C1 segment of cervical spinal cord (tissue), 14 donors: Measurements from ENCODE around the gene ETS2.

Experiments
- DNase-seq, 14 donors: peaks; one replicate each; lab custom pipeline; 2025; lab: John Stamatoyannopoulos, UW

The ETS2 gene

DNA sequence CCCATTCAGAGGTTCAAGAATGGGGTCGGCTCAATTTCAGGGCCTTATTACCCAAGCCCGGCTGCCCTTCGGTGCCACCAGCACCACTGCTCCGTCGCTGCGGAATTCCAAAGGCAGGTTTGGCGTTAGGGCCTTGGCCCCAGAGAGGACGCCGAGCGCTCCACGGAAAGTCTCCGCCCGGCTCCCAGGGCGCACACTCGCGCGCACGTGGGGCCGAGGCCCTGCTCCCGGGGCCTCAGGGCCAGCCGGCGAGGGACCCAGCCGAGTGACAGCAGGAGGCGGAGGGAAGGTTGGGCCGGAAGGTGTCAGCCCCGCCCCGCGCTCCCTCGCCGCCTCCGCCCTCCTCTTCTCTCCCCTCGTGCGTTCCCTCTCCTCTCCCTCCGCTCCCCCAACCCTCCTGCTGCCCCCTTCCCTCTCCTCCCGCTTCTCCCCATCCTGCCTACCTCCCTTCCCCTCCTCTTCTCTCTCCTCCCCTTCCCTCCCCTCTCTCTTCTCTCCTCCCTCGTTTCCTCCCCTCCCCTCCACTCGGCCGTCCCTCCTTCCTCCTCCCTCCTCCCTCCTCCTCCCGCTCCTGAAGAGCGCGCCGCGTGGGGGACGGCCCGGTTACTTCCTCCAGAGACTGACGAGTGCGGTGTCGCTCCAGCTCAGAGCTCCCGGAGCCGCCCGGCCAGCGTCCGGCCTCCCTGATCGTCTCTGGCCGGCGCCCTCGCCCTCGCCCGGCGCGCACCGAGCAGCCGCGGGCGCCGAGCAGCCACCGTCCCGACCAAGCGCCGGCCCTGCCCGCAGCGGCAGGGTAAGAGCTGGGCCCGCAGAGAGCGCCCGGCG lies at the start of gene ETS2:
ETS2 (plus strand) TSS at position 602 of the 825 bp plus-strand sequence. CDS start 4,106 bp downstream, outside the sequence.
- peak; percentile 16 to 80 (median 62) for DNase-seq

DNA sequence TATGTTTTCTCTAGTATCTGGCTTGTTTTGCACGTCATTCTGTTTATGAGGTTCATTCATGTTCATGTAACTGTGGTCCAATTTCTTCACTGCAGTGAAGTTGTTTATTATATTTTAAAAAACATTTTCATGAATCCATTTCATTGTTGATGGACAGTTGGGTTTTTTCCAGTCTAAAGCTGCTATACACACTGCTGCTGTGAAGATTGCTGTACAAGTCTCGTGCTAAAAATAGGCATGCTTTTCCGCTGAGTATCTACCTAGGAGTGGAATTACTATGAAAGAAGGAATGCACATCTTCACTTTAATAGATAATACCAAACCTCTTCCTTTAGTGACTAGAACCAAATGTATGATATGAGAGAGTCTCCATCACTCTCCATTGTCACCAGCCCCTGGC lies 49.0 kb upstream of the ETS2 start:
- no peak for DNase-seq

DNA sequence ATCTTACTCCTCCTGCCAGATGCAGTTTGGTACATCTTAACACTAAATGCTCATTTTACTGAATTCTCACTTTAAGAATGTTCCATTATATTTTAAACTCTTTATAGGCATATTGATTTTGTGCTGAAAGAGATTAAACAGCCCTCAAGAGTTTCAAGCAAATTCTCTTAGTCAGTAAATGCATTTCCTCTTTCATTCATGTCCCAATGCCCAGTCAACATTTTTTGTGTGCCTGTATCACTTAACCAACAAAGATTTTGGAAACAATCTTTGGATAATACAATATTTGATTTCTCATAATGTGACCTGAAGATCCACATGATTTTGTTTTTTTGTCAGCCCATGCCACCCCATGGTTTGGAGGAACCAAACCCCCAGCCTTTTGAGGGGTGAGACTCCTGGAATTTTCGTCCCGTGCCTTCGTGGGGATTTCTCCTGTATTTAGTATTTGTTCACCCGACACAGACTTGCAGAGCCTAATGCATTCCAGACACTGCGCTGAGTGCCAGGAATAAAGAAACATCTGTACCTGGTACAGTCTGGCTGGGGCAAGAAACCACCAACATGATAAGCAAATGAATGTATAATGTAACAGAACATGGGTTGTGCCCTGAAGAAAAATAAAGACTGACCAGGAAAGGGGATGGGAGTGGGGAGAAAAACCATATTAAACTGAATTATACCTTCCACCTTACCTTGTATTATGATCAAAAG lies 47.1 kb upstream of the ETS2 start:
- no peak for DNase-seq

DNA sequence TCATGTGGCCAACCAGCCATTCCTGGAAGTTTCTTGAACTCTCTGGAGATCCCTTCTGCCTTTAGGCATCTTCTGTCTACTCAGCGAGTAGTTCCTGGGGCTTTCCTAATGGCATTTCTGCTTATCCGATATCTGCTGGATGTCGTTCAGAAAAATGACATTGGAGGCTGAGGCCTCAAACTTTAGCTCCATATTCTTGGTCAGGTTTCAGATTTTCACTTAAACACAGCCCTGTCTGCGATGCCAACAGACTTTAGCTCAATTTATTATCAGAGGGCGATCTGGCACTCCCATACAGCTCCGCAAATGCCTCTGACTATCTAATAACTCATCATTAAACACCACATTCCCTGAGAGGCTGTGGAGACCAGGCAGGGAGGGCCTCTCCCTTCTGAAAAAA lies 46.3 kb upstream of the ETS2 start:
- DNase-seq = no peak

DNA sequence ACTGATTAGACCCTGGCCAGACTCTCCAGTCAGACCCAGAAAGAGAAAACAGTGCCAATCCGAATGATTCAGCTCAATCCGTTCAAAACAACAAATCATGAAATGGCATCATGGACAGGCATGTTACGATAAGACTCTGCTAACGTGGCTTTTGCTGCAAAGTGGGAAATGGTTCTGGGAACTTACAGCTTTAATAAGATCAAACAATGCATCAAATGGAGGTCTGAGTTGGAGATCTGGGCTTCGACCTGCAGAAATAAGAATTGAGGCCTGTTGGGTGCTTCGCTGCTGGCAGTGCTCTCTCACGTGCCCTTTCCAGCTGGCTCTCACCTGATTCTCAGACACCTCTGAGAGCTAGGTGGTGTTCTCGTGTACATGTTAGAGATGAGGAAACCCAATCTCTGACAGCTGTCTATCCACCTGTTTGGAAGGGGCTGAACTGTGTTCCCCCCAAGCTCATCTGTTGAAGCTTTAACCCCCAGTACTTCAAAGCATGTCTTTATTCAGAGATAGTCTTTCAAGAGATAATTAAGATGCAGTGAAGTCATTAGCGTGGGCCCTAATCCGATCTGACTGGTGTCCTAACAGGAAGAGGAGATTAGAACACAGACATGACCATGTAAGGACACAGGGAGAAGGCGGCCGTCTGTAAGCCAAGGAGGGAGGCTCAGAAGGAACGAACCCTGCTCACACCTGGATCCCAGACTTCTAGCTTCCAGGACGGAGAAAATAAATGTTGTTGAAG lies 45.5 kb upstream of the ETS2 start:
- no peak for DNase-seq

DNA sequence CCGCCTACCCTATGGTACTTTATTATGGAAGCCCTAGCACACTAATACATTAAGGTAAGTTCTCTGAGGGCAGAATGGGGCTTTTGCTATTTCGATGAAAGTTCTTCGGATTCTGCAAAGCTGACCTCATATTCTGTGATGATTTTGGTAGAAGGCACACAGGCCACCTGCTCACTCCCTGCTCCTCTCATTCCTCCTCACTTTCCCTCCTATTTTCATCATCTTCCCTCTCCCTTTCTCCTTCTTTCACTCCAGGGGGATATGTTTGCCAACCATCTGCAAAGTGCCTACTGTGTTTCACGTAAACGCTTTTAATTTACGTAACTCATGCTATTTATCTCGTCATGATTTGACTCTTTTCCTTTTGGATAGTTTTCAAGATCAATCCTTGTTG lies 45.0 kb upstream of the ETS2 start:
- DNase-seq = no peak

DNA sequence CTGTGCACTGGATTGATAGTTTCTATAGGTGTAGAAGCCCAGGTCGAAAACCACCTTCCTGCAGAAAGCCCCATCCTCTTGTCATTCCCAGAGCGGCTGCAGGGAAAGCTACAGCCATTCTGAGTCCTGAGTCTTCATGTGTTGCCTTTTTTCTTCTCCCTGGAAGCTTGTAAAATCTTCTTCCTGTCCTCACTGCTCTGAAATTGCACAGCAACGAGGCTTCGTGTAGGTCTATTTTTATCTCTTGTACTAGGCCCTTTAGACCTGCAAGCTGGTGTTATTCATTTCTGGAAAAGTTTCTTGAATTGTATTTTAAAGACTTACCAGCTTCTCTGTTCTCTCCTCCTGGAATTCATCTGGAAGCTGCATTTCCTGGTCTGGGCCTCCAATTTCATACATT lies 44.2 kb upstream of the ETS2 start:
- no peak for DNase-seq

DNA sequence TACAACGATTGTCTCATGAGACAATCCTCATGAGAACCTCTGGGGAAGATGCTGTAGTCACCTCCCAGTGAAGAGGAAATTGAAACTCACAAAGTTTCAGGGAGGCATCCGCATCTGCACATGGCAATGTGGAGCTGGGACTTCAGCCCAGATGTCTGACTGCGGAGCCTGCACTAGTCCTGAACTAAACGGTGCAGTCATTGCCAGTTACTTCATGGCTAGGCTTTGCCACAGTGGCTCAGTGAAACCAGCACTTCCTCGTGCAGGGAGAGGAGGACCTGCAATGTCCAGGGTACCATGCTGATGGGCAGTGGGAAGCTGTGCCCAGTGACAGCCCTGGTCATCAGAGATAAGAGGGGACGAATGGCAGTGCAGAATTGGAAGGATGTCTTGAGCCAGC lies 40.7 kb upstream of the ETS2 start:
- no peak for DNase-seq

DNA sequence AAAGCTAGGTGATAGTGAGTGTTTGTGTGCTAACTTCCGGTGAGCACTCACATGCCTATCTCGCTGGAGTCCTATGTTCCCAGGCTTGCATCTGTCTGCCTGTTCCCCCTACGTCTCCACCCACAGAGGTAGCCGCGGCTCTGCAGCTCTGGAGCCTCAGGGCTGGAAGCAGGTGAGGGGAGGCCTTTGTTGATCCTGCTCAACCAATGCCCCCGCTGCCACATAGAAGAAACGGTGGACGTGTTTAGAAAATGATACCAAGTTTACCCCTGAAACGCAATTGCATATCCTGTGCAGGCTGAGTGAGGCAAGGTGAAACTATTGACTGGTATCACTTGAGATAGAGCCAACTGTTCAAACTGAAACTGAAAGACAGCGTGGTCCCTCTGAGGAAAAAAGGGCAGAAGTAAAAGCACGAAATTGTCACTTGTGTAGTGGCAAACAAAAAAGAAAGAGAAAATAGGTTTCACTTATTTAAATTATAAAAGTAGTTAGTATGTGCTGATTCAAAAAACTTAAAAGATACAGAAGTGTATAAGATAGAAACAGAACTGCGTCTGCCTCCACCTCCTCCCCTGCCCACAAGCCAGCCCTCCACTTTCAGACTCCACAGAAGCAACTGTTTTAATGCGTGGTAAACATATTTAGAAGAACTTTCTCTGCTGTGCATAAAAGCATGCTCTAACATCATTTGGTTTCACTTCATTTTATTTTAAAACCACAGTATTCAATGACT lies 38.6 kb upstream of the ETS2 start:
- DNase-seq = no peak

DNA sequence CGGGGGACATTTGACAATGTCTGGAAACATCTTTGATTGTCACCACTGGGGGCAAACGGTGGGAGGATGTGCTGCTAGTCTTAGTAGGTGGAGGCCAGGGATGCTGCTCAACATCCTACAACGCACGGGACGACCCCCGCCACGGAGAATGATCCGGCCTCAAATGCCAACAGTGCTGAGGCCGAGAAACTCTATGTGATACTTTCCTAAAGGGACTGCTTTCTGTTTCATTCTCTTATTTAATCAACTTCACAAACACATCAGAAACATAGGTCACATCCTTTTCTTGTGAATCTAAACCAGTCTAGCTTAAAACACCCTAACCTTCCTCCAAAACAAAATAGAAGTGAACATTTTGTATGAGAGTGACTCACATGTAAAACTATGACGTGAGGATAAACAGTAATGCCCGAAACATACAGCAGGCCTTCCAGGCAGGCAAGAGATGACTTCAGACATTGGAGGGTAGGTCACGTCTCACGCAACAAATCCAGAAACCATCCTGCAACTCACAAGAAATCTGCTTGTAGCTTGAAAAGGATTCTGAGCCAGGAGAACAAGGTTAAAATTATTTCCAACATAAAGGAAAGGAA lies 37.2 kb upstream of the ETS2 start:
- no peak for DNase-seq

DNA sequence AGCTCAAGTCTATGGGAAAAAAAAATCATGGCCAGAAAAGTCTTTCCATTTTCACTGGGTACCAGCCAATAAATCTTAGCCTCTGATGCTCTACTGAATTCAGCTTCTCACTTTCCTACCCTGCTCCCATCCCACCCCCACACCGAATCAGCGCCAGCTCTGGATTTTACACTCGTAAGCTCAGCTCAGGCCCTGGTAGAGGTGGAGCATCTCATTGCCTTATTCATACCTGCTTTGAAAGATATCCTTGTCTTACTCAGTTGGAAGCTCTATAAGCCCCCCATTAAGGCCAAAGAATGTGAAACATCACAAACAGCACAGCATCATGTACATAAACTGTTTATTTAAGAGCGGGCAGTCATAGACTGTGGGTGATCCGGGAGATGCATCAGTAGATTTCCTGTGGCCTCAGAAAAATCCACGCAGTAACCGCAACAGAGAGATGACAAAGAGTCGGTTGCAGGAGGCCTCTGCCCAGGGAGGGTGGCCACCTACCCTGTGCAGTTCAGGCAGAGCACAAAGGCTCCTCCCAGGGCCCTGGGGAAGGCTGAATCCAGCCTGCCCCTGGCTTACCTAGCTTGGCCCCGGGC lies 36.4 kb upstream of the ETS2 start:
- no peak for DNase-seq

DNA sequence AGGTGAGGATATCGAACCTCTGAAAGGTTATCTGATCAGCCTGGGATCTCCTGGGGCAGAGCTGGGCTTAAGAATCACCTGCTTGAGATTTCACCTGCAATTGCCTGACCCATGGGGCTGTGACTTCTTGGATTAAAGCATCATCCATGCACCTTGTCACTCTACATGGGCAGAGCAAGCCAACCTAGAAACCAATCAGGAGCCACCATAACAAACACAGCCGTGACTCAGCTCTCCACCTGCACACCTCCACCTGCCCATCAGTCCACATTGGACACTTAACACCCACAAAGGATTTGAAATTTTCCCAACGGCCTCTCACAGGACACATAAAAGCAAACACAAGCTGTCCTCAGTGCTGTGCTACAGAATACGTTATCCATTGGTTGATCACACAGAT lies 35.1 kb upstream of the ETS2 start:
- no peak for DNase-seq

DNA sequence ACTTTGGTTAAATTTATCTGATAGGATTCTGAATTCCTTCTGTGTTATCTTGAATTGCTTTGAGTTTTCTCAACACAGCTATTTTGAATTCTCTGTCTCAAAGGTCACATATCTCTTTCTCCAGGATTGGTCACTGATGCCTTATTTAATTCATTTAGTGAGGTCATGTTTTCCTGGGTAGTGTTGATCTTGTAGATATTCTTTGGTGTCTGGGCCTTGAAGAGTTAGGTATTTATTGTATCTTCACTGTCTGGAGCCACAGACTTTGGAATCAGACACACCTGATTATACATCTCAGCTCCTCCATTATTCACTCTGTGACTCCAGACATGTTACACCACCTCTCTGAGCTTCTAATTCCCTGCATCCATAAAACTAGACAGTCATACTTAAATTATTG lies 34.2 kb upstream of the ETS2 start:
- no peak for DNase-seq

DNA sequence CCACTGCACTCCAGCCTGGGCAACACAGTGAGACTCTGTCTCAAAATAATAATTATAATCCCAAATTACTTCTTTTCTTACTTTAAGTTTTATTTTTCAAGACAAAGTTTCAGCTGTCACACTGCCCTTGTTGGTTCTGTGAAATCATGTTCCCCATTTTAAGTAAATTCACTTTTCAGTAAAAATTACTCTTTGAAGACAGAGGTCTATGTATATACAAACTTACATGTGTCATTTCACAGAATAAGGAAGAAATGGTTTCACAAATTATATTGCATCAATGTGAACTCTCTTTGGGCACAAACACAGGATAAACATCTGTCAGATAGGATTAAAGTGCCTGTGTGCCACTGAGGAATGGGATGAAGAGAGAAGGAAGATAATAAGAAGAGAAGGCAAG lies 33.1 kb upstream of the ETS2 start:
- DNase-seq = no peak

DNA sequence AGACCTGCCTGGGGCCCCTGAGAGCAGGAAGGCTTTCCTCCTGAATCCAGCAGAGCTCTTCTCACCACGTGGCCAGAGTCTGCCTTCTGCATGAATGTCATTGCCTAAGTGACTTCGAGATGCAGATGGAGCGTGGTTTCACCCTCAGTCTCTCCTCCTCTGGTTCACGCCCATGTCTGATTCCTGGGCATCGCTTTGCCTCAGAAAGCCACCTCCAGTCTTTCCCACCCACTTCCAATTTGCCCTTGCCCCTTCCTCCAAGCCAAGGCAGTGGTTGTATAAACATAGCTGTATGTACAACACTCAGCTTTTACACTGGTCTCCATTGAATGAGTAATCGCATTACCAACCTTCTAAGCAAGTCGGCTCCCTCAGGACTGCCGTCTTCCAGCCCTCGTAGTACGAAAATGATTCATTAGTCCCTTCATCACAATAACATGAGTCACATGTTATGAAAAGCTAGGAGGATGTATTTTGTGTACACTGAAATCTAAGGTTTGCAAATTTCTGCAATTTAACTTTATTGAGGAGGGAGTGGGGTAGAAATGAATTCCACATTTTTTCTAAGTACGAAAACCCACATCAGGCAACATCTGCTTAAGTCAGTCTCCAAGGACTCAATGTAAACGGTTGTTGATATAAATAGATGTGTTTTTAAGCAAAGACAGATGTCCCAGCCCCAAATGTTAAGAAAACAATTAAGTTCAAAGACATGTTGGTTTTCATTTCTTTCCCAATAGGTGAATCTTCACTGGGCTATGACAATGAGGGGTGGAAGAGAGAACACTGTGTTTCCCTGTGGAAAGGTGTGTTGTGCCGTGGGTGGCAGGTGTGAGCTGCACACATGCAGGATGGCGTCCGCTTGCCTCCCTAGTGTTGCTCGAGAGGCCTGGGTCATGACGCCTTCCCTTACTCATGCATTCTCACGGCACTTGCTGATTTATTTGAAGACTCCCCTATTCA lies 32.3 kb upstream of the ETS2 start:
- no peak for DNase-seq

DNA sequence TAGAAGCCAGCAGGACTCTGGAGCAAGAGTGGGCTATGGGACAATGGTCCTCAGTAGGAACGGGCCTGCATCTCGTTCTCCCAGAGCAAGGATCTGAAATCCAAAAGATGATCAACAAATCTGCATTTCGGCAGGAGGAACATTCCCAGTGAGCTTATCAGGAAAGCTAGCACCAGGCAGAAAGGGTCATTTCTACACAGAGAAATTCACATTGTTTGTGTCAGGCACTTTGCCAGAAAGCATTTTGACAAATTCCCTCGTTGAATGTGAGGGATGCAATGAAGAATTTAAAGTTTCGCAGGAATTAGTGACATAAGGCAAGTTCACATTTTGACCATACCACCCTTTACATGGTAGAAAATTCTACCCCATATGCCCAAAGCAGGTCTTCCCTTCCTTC lies 31.6 kb upstream of the ETS2 start:
- DNase-seq = no peak

DNA sequence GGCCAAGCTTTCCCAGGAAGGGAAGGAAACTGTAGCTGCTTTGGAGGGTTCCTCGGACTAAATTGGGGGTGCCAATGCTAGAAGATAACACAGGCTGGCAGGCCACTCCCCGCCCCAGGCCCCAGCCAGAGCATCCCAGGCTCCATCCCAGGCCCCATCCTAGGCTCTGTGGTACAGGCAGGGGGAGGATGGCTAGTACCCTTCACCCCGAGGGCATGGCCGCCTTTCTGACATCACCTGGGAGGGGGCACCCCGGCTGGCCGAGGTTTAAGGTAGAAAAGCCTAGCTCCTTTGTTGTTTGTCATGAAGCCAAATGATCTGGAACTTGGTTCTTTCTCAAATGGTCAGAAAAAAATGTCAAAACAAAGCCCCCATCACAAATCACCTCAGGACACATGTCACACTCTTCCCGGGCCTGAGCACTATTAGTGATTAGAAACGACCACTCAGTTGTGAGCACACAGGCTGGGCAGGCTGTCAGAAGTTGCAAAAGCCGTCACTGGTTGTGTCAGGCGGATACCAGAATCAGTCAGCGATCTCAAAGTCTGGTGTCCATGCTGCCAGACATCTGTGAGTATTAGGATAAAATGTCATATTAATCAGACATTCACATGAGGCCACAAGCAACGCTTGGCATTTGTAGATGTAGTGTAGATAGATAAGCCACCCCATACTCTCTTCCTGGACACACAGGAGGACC lies 31.0 kb upstream of the ETS2 start:
- no peak for DNase-seq

DNA sequence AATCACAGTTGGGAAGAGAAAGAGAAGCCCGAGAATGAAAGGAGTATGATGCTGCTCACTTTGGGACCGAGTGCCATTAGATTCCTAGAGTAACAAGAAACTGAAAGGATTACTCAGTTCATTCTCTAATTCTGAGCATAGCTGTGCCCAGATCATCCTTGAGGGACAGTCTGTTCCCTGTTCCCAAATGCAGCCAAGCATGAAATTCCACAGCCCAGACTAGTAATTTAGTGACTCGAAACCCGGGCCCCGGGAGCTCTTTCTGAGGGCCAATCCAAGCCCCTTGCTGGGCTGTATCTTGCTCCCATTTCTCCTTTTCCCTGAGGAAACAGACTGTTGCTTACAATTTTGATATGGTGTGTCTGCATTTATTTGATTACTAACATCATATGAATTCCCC lies 30.0 kb upstream of the ETS2 start:
- no peak for DNase-seq

DNA sequence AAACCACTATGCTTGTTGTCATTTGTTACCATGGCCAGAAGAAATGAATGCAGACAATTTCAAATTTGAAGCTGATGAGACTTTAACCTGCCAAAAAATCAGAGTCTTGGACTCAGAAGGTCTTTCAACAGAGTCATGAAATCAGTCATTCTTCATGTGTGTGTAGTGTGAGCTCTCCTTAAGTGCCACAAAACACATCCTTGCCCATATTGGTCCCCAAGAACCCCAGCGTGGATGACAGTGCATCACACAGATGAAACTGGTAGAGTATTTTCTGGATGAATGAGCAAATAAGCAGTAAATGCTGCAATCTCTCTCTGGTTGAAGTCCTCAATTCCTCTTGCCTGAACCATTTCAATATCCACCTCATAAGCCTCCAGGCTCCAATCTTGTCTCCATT lies 28.7 kb upstream of the ETS2 start:
- no peak for DNase-seq
